Keratinocyte (primary cell): ENCODE data around the gene LRP1B. TPM values are rescaled to one million over a fixed set of nuclear protein-coding genes. Genes with fewer than 3 reads are reported as not detected.

Experiments
- DNase-seq: peaks from one replicate; pipeline ENCODE4 v3.0.0-alpha.2; 2011; ENCODE audit warnings: low read depth, missing footprints, low spot score
- FAIRE-seq: peaks from 2 replicates; lab custom pipeline; 2011; peaks lifted over from hg19 to GRCh38; lab: Jason Lieb, UNC
- H2AFZ ChIP-seq: 2 replicates; pipeline ENCODE4 v1.6.0; 2012; ENCODE audit warnings: low read length, control low read depth, inconsistent platforms; ENCODE audit not compliant: control insufficient read depth
- H3K27ac ChIP-seq: 2 replicates; pipeline ENCODE4 v1.5.1; 2011; ENCODE audit warnings: low read length; ENCODE audit not compliant: control insufficient read depth, insufficient read depth
- H3K27me3 ChIP-seq: 3 replicates; pipeline ENCODE4 v1.6.0; 2011; ENCODE audit warnings: low read length; ENCODE audit not compliant: control insufficient read depth, insufficient read depth; ENCODE audit errors: extremely low read depth
- H3K36me3 ChIP-seq, 2 experiments: 2 replicates in 1 of 2; 3 replicates in 1 of 2; pipeline ENCODE4 v1.5.1; 2011; ENCODE audit warnings: low read length in 2 of 2, mild to moderate bottlenecking in 1 of 2; ENCODE audit not compliant: control insufficient read depth in 2 of 2, insufficient read depth in 2 of 2; ENCODE audit errors: extremely low read depth in 1 of 2
- H3K4me1 ChIP-seq: 3 replicates; pipeline ENCODE4 v1.5.1; 2011; ENCODE audit warnings: low read length; ENCODE audit not compliant: control insufficient read depth, insufficient read depth; ENCODE audit errors: extremely low read depth
- H3K4me2 ChIP-seq: 3 replicates; pipeline ENCODE4 v1.6.0; 2011; ENCODE audit warnings: low read depth, low read length; ENCODE audit not compliant: control insufficient read depth, insufficient read depth; ENCODE audit errors: extremely low read depth
- H3K4me3 ChIP-seq, 3 experiments: fragments of 200-600 bp in 1 of 3; sonication (generic) in 1 of 3; 2 replicates in 2 of 3; 3 replicates in 1 of 3; pipeline ENCODE4 v1.5.1; 2011 to 2016; ENCODE audit warnings: low read length in 3 of 3, mild to moderate bottlenecking in 3 of 3, control low read depth in 2 of 3, inconsistent platforms in 1 of 3, low read depth in 1 of 3, mixed read lengths in 1 of 3, mixed run types in 1 of 3, moderate library complexity in 1 of 3; ENCODE audit not compliant: control insufficient read depth in 2 of 3, insufficient read depth in 2 of 3; ENCODE audit errors: extremely low read depth in 1 of 3
- H3K79me2 ChIP-seq: 2 replicates; pipeline ENCODE4 v1.6.0; 2012; ENCODE audit warnings: low read length; ENCODE audit not compliant: control insufficient read depth, insufficient read depth
- H3K9ac ChIP-seq: 3 replicates; pipeline ENCODE4 v1.6.0; 2011; ENCODE audit warnings: low read length; ENCODE audit not compliant: control insufficient read depth, insufficient read depth; ENCODE audit errors: extremely low read depth
- H3K9me1 ChIP-seq: 3 replicates; pipeline ENCODE4 v1.6.0; 2011; ENCODE audit warnings: low read length; ENCODE audit not compliant: control insufficient read depth, insufficient read depth; ENCODE audit errors: extremely low read depth
- H3K9me3 ChIP-seq: 2 replicates; pipeline ENCODE4 v1.5.1; 2012; ENCODE audit warnings: low read depth, low read length; ENCODE audit not compliant: control insufficient read depth
- H4K20me1 ChIP-seq: 3 replicates; pipeline ENCODE4 v1.6.0; 2011; ENCODE audit warnings: low read length; ENCODE audit not compliant: control insufficient read depth, insufficient read depth; ENCODE audit errors: extremely low read depth
- CTCF ChIP-seq, 3 experiments: IDR thresholded peaks in 1 of 3; conservative IDR thresholded peaks in 1 of 3; optimal IDR thresholded peaks in 1 of 3; 2 replicates in 2 of 3; 3 replicates in 1 of 3; pipeline versions ENCODE3 to v1.5.1; 2011; ENCODE audit warnings: low read length in 3 of 3, mild to moderate bottlenecking in 3 of 3, moderate library complexity in 2 of 3, control low read depth in 1 of 3, inconsistent platforms in 1 of 3; ENCODE audit not compliant: insufficient read depth in 2 of 3; ENCODE audit errors: extremely low read depth in 1 of 3
- EZH2 ChIP-seq: IDR thresholded peaks from one replicate; pipeline ENCODE4 v1.6.1; 2012; ENCODE audit warnings: inconsistent platforms, mild to moderate bottlenecking, low read length, moderate library complexity
- dilution Hi-C: fragments of 300-500 bp; cut with MboI; formaldehyde crosslinking; loops from one replicate; pipeline ENCODE4 v1.7.0; 2020; ENCODE audit warnings: low sequenced_read_pairs; ENCODE audit not compliant: extremely low pct_ligation_motif_present
- polyA plus RNA-seq, 5 experiments: library from polyadenylated mRNA; depleted of rRNA in 3 of 5; stranded (reverse) in 3 of 5; stranded (forward) in 1 of 5; unstranded in 1 of 5; fragments of >200 nt; gene quantifications; 1 replicate in 1 of 5; 2 replicates in 3 of 5; 3 replicates in 1 of 5; pipeline versions ENCODE4 v1.2.1 to v1.2.3, GENCODE V29; 2011 to 2012; ENCODE audit warnings: missing spikeins in 2 of 5, low read depth in 1 of 5, low replicate concordance in 1 of 5

LRP1B gene
- polyA plus RNA-seq, 1 donor (not counting 4 experiments of a cell fraction or from before 2014, with no cell fraction given), result not detected

- TF ChIP-seq EZH2 (no peak), CTCF (optimal IDR thresholded peaks at IDR 0.05 in 1 of 3, IDR thresholded peaks at IDR 0.05 in 1 of 3, conservative IDR thresholded peaks at IDR 0.05 in 1 of 3; ENCODE audit: extremely low read depth in 1 of 3, insufficient read depth in 2 of 3, low read length in 3 of 3) (no peak)
- no peaks in the 10 kb centered on the region for H3K36me3 ChIP-seq
- H4K20me1 ChIP-seq, result no peaks in the 10 kb centered on the region
- no peaks in the 10 kb centered on the region for H3K9me1 ChIP-seq
- H3K4me1 ChIP-seq, result no peaks in the 10 kb centered on the region
- H3K4me3 ChIP-seq, result no peak overlapping the region
- H3K27ac ChIP-seq, result no peak overlapping the region
- DNase-seq, result no peak
- no peaks in the 10 kb centered on the region for H3K79me2 ChIP-seq
- no peaks in the 10 kb centered on the region for H3K27me3 ChIP-seq
- H3K9ac ChIP-seq, result no peak overlapping the region
- dilution Hi-C loops, result no loop called here
- no peak overlapping the region for H3K4me2 ChIP-seq
- FAIRE-seq, result no peak
- H2AFZ ChIP-seq, result no peak overlapping the region
- no peaks in the 10 kb centered on the region for H3K9me3 ChIP-seq
Observed at GRCh38 chr2:141620372-141620771, 510.4 kb downstream of the LRP1B start.

DNA sequence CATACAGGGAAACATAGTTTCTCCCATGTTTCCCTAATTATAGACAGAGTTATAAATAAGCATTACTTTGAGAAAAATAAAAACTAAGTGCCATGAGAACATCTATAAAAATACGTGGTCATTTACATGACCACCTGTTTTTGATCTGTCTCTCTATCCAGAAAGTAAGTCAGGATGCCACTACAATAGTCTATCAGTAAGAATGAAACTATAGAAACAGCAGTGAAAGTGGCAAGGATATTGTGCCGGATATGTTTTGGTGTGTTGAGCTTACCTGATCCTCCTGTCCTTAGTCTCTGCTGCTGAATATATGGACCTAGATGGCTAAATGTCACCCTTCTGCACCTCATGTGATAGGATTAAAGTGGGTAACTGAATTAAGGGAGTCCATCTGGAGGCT lies 512.4 kb downstream of the LRP1B start:
- FAIRE-seq, result no peak
- Histone ChIP-seq H3K9me1 (no peaks in the 10 kb centered on the region), H3K4me2 (no peak overlapping the region), H3K4me1 (no peaks in the 10 kb centered on the region), H3K36me3 (no peaks in the 10 kb centered on the region), H3K27ac (no peak overlapping the region), H3K9ac (no peak overlapping the region), H3K9me3 (no peaks in the 10 kb centered on the region), H2AFZ (no peak overlapping the region), H3K4me3 (no peak overlapping the region), H3K79me2 (no peaks in the 10 kb centered on the region), H4K20me1 (no peaks in the 10 kb centered on the region), H3K27me3 (no peaks in the 10 kb centered on the region)
- dilution Hi-C loops, result no loop called here
- no peak for DNase-seq
- no peak for TF ChIP-seq CTCF (optimal IDR thresholded peaks at IDR 0.05 in 1 of 3, IDR thresholded peaks at IDR 0.05 in 1 of 3, conservative IDR thresholded peaks at IDR 0.05 in 1 of 3; ENCODE audit: extremely low read depth in 1 of 3, insufficient read depth in 2 of 3, low read length in 3 of 3)
- TF ChIP-seq EZH2, result no peak
